ENCODE measurements around the gene ABCD3. TPM values are rescaled to one million over a fixed set of nuclear protein-coding genes. Genes with fewer than 3 reads are reported as not detected.
"Not testable (repeated sequence)": the region's sequence is repeated elsewhere in the genome, so short reads cannot be mapped to it uniquely, and the experiment has no call there.

The ABCD3 gene
- total and polyA plus RNA-seq, 2 of the 4 experiments (the other 2 are of a cell fraction) = 13.6 to 32.6 TPM

DNA sequence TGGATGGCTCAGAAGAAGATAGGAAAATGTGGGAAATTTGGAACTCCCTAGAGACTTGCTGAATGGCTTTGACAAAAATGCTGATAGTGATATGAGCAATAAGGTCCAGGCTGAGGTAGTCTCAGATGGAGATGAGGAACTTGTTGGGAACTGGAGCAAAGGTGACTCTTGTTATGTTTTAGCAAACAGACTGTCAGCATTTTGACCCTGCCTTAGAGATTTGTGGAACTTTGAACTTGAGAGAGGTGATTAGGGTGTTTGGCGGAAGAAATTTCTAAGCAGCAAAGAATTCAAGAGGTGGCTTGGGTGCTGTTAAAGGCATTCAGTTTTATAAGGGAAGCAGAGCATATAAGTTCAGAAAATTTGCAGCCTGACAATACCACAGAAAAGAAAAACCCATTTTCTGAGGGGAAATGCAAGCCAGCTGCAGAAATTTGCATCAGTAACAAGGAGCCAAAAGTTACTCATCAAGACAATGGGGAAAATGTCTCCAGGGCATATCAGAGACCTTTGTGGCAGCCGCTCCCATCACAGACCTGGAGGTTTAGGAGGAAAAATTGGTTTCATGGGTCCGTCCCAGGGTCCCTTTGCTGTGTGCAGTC, 10.8 kb downstream of the ABCD3 start:
- H2BK15ac ChIP-seq (ENCODE audit: low read depth, low read length); H4K91ac ChIP-seq (ENCODE audit: insufficient read depth, low read depth, low read length); H3K4me3 ChIP-seq (ENCODE audit: insufficient read depth, low read depth, low read length); H4K8ac ChIP-seq (ENCODE audit: low read depth in 2 of 2, low read length in 2 of 2); ATAC-seq (ENCODE audit: low read depth); dilution Hi-C loops (cut with HindIII; ENCODE audit: low sequenced_read_pairs, unreplicated experiment); H2AK5ac ChIP-seq (ENCODE audit: low read depth, low read length); H3K4me1 ChIP-seq (ENCODE audit: control insufficient read depth, insufficient read depth, low read length); intact Hi-C loops (cut with micrococcal nuclease); POLR2A ChIA-PET (ENCODE audit: unreplicated experiment); H3K4ac ChIP-seq (ENCODE audit: low read depth, low read length); H3K18ac ChIP-seq (ENCODE audit: low read depth, low read length); H3K23ac ChIP-seq (ENCODE audit: low read depth, low read length); H2BK5ac ChIP-seq (ENCODE audit: low read depth, low read length, poor library complexity, severe bottlenecking); H2BK120ac ChIP-seq (ENCODE audit: low read depth, low read length); H3K56ac ChIP-seq (ENCODE audit: extremely low read depth, insufficient read depth, low read length); BruUV-seq (replicated peaks); DNase-seq; H3K4me2 ChIP-seq (ENCODE audit: low read depth, low read length); H3K9me3 ChIP-seq (ENCODE audit: control insufficient read depth, insufficient read depth, low read length); in situ Hi-C loops (cut with MboI; ENCODE audit: low sequenced_read_pairs); H3K36me3 ChIP-seq (ENCODE audit: control insufficient read depth, insufficient read depth, low read length); H3K9ac ChIP-seq (ENCODE audit: low read depth, low read length); H3K14ac ChIP-seq (replicated peaks; ENCODE audit: low read depth, low read length); H2BK20ac ChIP-seq (ENCODE audit: low read depth, low read length); H2AFZ ChIP-seq (replicated peaks; ENCODE audit: low read length, poor library complexity); CTCF ChIA-PET; H3K27me3 ChIP-seq (ENCODE audit: control insufficient read depth, insufficient read depth, low read length); H4K5ac ChIP-seq (ENCODE audit: low read depth, low read length); H3K27ac ChIP-seq (ENCODE audit: insufficient read depth, low read length); H2AK9ac ChIP-seq (replicated peaks; ENCODE audit: low read depth, low read length, poor library complexity); H3K9me1 ChIP-seq (ENCODE audit: insufficient read depth, low read length): not testable (repeated sequence)
- peaks cover 18 to 57% of the 10 kb centered on the region in 2 experiments for H3K79me1 ChIP-seq (ENCODE audit: low read depth in 1 of 2, low read length in 2 of 2)
- peaks cover 17% of the 10 kb centered on the region for H4K20me1 ChIP-seq (ENCODE audit: insufficient read depth, low read length)
- WGBS, 2 experiments (ENCODE audit: extremely low coverage in 2 of 2, insufficient read length in 1 of 2) = no CpG with 5 or more reads among the region's 3 CpGs

DNA sequence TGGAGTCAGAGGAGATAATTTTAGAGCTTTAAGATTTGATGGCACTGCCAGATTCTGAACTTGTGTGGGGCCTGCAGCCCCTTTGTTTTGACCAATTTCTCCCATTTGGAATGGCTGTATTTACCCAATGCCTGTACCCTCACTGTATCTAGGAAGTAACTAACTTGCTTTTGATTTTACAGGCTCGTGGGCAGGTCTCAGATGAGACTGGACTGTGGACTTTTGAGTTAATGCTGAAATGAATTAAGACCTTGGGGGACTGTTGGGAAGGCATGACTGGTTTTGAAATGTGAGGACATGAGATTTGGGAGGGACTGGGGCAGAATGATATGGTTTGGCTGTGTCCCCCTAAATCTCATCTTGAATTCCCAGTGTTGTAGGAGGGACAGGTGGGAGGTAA, 11.9 kb downstream of the ABCD3 start:
- ATAC-seq (ENCODE audit: low read depth); dilution Hi-C loops (cut with HindIII; ENCODE audit: low sequenced_read_pairs, unreplicated experiment); H4K91ac ChIP-seq (ENCODE audit: insufficient read depth, low read depth, low read length): not testable (repeated sequence)

More for the DNA sequence above, 11.9 kb downstream of the ABCD3 start:
- H3K27ac ChIP-seq (ENCODE audit: insufficient read depth, low read length); POLR2A ChIA-PET (ENCODE audit: unreplicated experiment); H4K8ac ChIP-seq (ENCODE audit: low read depth in 2 of 2, low read length in 2 of 2); DNase-seq; H2AFZ ChIP-seq (replicated peaks; ENCODE audit: low read length, poor library complexity); H3K9me1 ChIP-seq (ENCODE audit: insufficient read depth, low read length); BruUV-seq (replicated peaks); H3K18ac ChIP-seq (ENCODE audit: low read depth, low read length); H3K4me2 ChIP-seq (ENCODE audit: low read depth, low read length); in situ Hi-C loops (cut with MboI; ENCODE audit: low sequenced_read_pairs); H3K23ac ChIP-seq (ENCODE audit: low read depth, low read length); H3K9me3 ChIP-seq (ENCODE audit: control insufficient read depth, insufficient read depth, low read length); H4K5ac ChIP-seq (ENCODE audit: low read depth, low read length); H3K36me3 ChIP-seq (ENCODE audit: control insufficient read depth, insufficient read depth, low read length); H3K4me1 ChIP-seq (ENCODE audit: control insufficient read depth, insufficient read depth, low read length); H3K4ac ChIP-seq (ENCODE audit: low read depth, low read length); H3K14ac ChIP-seq (replicated peaks; ENCODE audit: low read depth, low read length); H3K56ac ChIP-seq (ENCODE audit: extremely low read depth, insufficient read depth, low read length); H2AK5ac ChIP-seq (ENCODE audit: low read depth, low read length); H2BK120ac ChIP-seq (ENCODE audit: low read depth, low read length); H2AK9ac ChIP-seq (replicated peaks; ENCODE audit: low read depth, low read length, poor library complexity); intact Hi-C loops (cut with micrococcal nuclease); H3K9ac ChIP-seq (ENCODE audit: low read depth, low read length); H2BK15ac ChIP-seq (ENCODE audit: low read depth, low read length); H2BK5ac ChIP-seq (ENCODE audit: low read depth, low read length, poor library complexity, severe bottlenecking); H2BK20ac ChIP-seq (ENCODE audit: low read depth, low read length); H3K27me3 ChIP-seq (ENCODE audit: control insufficient read depth, insufficient read depth, low read length); H3K4me3 ChIP-seq (ENCODE audit: insufficient read depth, low read depth, low read length): not testable (repeated sequence)
- WGBS, 2 experiments (ENCODE audit: extremely low coverage in 2 of 2, insufficient read length in 1 of 2) = no CpG with 5 or more reads among the region's 1 CpG
- Histone ChIP-seq H4K20me1 (ENCODE audit: insufficient read depth, low read length) (peaks cover 13% of the 10 kb centered on the region; the same call in 1 of the 2 replicates), H3K79me1 (ENCODE audit: low read depth in 1 of 2, low read length in 2 of 2) (peaks cover 13 to 59% of the 10 kb centered on the region in 2 experiments)
- CTCF ChIA-PET = interaction anchor here (1.1 kb wide), 1 partner anchor 34 kb away, joined by 3 read pairs; no protein-coding TSS in a partner anchor
